Measurements from ENCODE around the gene ELF2.
"Not testable (repeated sequence)": the region's sequence is repeated elsewhere in the genome, so short reads cannot be mapped to it uniquely, and the experiment has no call there.

ELF2 gene

DNA sequence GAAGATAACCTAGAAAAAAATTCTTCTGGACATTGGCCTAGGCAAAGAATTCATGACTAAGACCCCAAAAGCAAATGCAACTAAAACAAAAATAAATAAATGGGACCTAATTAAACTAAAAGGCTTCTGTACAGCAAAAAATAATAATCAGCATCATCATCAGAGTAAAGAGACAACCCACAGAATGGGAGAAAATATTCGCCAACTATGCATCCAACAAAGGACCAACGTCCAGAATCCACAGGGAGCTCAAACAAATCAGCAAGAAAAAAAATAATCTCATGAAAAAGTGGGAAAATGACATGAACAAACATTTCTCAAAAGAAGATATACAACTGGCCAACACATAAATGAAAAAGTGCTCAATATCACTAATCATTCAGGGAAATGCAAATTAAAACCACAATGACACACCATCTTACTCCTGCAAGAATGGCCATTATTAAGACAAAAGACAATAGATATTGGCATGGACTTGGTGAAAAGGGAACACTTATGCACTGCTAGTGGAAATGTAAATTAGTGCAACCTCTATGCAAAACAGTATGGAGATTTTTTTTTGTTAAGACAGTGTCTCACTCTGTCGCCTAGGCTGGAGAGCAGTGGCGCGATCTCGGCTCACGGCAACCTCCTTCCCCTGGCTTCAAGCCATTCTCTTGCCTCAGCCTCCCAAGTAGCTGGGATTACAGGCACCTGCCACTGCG, 29.9 kb downstream of the ELF2 start:
- no peak for DNase-seq (ENCODE audit: low read depth)

DNA sequence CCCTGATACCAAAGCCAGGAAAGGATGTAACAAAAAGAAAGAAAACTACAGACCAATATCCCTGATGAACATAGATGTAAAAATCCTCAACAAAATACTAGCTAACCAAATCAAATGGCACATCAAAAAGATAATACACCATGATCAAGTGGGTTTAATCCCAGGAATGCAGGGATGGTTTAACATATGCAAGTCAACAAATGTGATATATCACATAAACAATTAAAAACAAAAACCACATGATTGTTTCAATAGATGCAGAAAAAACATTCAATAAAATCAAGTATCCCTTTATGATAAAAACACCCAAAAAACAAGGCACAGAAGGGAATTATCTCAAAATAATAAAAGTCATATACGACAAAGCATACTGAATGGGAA, 31.5 kb downstream of the ELF2 start:
- no peak for DNase-seq (ENCODE audit: low read depth)
- no peak overlapping the region for H3K4me3 ChIP-seq (ENCODE audit: low read depth, low read length)

More for the DNA sequence above, 29.9 kb downstream of the ELF2 start:
- no peak overlapping the region for H3K4me3 ChIP-seq (ENCODE audit: low read depth, low read length)

GRCh38 chr4:139144911-139145551, 32.0 kb downstream of the ELF2 start:
- H3K4me3 ChIP-seq (ENCODE audit: low read depth, low read length): no peak overlapping the region
- no peak for DNase-seq (ENCODE audit: low read depth)

GRCh38 chr4:139144161-139144859, 32.7 kb downstream of the ELF2 start:
- H3K4me3 ChIP-seq (ENCODE audit: low read depth, low read length): no peak overlapping the region
- DNase-seq (ENCODE audit: low read depth): peak; percentile 39

DNA sequence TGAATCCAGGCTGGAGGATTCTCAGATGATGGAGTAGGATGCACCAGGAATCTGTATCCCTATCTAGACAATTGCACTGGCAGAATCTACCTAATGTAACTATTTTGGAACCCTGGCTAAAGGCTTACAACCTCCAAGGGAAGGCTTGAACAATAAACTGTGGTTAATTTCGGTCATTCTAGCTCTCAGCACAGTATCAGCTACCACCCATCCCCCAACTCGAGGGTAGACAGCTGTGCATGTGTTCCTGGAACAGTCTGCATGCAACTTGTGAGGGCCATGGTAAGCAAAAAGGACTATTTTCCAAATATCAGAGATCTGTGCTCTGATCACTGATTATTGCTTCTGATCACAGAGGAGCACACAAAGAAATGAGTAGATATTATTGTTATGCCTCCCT, 34.0 kb downstream of the ELF2 start:
- H3K4me3 ChIP-seq (ENCODE audit: low read depth, low read length): no peak overlapping the region
- no peak for DNase-seq (ENCODE audit: low read depth)

- DNase-seq (ENCODE audit: low read depth): no peak
- H3K4me3 ChIP-seq (ENCODE audit: low read depth, low read length): no peak overlapping the region
These were observed 34.9 kb downstream of the ELF2 start for GRCh38 chr4:139142087-139142486.

DNA sequence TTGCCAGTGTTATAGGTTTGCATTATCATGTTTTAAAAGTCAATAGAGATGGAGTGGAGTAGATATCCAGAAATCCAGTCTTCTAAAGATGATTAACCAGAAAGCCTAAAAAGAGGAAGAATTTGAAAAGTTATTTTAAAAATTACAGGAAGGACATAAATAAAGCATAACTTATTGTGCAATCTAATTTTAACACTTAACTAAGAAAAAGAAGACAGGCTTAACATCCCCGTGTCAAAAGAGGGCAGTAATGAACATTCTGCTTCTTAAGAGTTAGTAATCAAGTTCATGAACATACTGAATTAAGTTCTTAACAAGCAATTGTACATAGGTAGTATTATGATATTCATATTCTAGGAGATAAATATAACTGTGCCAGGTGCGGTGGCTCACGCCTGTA, 39.3 kb downstream of the ELF2 start:
- no peak for DNase-seq (ENCODE audit: low read depth)
- no peak overlapping the region for H3K4me3 ChIP-seq (ENCODE audit: low read depth, low read length)

GRCh38 chr4:139134403-139134802, 42.6 kb downstream of the ELF2 start:
- H3K4me3 ChIP-seq (ENCODE audit: low read depth, low read length): no peak overlapping the region
- no peak for DNase-seq (ENCODE audit: low read depth)

DNA sequence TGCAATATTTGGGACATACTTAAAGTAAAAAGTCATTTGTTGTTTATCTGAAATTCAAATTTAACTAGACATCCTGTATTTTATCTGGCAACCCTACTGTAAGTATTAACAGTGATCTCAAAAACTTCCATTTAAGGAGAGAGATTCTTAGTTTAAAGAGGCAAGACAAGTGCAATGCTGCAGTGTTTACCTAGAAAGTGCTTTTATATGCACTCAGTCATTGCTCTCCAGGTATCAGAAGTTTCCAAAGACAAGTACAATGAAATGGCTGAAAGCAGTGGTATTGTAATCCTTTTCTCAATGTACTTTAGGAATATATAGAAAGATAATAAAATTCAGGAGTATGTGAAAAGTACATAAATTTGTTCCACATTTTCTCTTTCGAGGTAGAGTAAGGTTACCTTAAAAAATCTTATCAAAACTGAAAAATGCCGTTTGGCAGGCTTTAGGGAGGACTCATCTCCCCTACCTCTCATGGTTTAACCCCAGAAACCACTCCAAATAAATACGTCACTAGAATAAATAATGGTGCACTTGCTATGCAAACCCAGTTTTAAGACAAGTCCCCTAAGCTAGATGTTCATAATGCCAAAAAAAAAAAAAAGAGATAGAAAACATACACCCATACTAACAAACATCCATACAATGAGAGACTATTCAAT, 45.7 kb downstream of the ELF2 start:
- no peak for DNase-seq (ENCODE audit: low read depth)
- H3K4me3 ChIP-seq (ENCODE audit: low read depth, low read length): no peak overlapping the region

DNA sequence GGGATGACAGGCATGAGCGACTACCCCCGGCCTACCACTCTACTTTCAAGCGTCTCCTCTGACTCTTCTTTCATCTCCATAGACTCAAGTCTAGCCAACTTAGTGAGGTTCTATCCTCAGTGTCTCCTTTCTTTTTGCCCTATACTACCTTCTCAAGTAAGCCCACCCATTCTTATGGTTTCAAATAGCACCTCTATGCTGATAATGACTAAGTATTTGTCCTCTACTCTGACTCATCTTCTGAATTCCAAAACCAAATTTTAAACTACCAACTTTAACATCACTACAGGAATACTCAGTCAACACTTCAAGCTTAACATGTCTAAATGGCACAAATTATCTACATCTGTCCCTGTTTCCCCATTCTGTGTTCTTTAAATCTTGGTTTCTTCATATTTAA, 47.8 kb downstream of the ELF2 start:
- no peak for DNase-seq (ENCODE audit: low read depth)
- H3K4me3 ChIP-seq (ENCODE audit: low read depth, low read length): no peak overlapping the region

DNA sequence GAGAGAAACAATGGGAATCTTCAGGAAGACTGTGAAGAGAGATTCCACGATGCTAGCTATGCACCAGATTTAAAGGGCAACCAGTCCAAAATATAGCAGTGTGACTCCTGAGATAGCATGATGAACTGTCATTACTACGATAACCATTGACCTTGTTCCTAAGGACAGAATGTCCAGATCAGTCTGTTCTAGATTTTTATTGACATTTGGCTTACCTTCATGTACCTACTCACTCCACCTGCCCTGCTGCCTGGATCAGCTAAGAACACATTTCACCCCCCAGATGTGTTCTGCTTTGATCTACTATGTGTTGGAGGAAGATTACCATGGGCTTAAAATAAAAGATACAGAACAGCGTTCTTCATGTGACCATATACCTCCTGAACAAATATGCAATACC, 50.1 kb downstream of the ELF2 start:
- no peak for DNase-seq (ENCODE audit: low read depth)
- no peak overlapping the region for H3K4me3 ChIP-seq (ENCODE audit: low read depth, low read length)

- no peak overlapping the region for H3K4me3 ChIP-seq (ENCODE audit: low read depth, low read length)
- no peak for DNase-seq (ENCODE audit: low read depth)
These were observed 53.1 kb downstream of the ELF2 start for GRCh38 chr4:139123910-139124309.

DNA sequence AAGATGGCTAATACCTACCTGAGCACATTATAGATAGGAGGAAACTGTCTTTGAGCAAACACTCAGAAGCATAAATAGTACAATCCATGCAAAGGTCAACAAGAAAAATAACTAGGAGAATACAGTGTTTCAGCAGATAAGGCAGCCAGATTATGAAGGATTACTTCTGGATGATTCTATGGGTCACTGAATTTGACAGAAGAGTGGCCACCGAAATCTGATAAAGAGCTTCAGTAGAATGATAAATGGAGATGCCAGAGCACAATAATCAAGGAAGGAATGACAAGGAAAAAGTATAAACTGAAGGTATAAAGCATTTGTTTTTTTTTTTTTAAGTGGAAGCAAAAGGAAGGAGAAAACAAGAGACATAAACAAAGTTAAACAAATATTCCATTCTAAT, 58.7 kb downstream of the ELF2 start:
- no peak for DNase-seq (ENCODE audit: low read depth)
- H3K4me3 ChIP-seq (ENCODE audit: low read depth, low read length): no peak overlapping the region

DNA sequence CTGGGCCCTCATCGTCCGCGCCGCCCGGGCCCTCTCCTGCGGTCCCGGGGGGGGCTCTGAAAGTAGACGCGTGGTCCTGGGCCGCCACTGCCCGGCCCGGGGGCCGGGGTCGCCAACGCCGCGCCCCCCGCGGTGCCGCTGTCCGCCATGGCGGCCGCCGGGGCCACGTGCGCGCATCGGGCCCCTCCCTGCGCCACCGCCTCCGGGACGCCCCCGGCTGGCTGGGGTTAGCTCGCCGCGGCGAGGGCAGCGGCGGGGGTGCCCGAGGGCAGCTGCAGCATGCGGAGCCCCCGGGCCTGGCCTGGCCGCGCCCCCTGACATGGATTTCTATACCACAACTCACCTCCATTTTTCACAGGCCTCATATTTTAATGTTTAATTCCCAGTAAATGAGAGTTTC, 61.8 kb downstream of the ELF2 start:
- H3K4me3 ChIP-seq (ENCODE audit: low read depth, low read length): no peak overlapping the region
- DNase-seq (ENCODE audit: low read depth): no peak

DNA sequence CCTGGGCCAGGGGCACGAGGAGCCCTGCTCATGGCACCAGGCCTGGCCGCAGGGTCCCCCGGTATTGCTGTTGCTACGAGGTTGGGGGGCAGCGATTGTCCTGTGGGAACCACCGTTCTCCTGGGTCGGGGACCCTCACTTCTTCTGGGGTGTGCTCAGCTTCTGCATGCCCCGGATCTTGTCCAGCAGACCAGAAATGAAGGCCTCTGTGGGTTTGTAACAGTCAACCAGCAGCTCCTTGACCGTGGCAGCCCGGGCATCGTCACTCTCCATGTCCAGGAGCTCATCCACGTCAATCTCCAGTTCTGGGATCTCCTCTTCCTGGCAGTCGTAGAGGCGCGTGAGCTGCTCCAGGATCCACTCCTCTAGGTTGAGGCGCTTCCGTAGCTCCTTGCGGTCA, 62.2 kb downstream of the ELF2 start:
- DNase-seq (ENCODE audit: low read depth): not testable (repeated sequence)

GRCh38 chr4:139112650-139113049, 64.4 kb downstream of the ELF2 start:
- no peak overlapping the region for H3K4me3 ChIP-seq (ENCODE audit: low read depth, low read length)
- DNase-seq (ENCODE audit: low read depth): no peak

More for the DNA sequence above, 62.2 kb downstream of the ELF2 start:
- H3K4me3 ChIP-seq (ENCODE audit: low read depth, low read length): not testable (repeated sequence)

GRCh38 chr4:139108567-139109128, 68.4 kb downstream of the ELF2 start:
- no peak overlapping the region for H3K4me3 ChIP-seq (ENCODE audit: low read depth, low read length)
- no peak for DNase-seq (ENCODE audit: low read depth)

GRCh38 chr4:139099366-139099982, 77.5 kb downstream of the ELF2 start:
- no peak overlapping the region for H3K4me3 ChIP-seq (ENCODE audit: low read depth, low read length)
- DNase-seq (ENCODE audit: low read depth): peak; percentile 47

GRCh38 chr4:139092271-139092670, 84.7 kb downstream of the ELF2 start:
- no peak overlapping the region for H3K4me3 ChIP-seq (ENCODE audit: low read depth, low read length)
- no peak for DNase-seq (ENCODE audit: low read depth)

DNA sequence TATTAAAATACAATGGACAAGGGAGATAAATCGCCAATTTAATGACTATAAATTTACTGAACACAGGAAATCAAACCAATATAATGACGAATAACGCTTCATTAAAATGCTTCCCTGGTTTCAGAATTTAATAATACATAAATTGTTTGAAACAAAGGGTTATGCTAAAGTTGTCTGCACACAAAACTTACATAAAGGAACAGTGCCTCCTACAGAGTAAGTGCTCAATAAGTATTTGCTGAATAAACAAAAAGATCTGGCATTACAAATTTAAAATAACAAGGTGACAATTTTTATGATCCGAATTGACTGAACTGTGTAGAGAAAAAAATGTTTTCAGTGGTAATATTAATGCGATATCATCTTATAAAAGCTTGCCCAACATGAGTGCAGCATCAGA, 91.9 kb downstream of the ELF2 start:
- no peak for DNase-seq (ENCODE audit: low read depth)

More for the DNA sequence above, 91.9 kb downstream of the ELF2 start:
- peak overlapping the region; percentile 98 for H3K4me3 ChIP-seq (ENCODE audit: low read depth, low read length)

Measured in skeletal muscle cell (primary cell).